H1 (cell line): ENCODE results near the gene RERG. TPM values are rescaled to one million over a fixed set of nuclear protein-coding genes. Genes with fewer than 3 reads are reported as not detected.

Experiments
- BACH1 ChIP-seq: IDR thresholded peaks from 2 replicates; pipeline ENCODE4 v1.6.1; 2012; ENCODE audit warnings: low read length, improper control_type of control experiment
- BCL11A ChIP-seq, 2 experiments: IDR thresholded peaks; one replicate each; pipeline ENCODE4 v1.6.1; 2011; ENCODE audit warnings: low read depth in 2 of 2, low read length in 2 of 2, mild to moderate bottlenecking in 2 of 2
- CTCF ChIP-seq, 3 experiments: IDR thresholded peaks; 1 replicate in 2 of 3; 2 replicates in 1 of 3; pipeline versions ENCODE4 v1.5.1 to v1.6.1; 2011; ENCODE audit warnings: low read length in 3 of 3, mild to moderate bottlenecking in 3 of 3, inconsistent platforms in 2 of 3, low read depth in 1 of 3, moderate library complexity in 1 of 3; ENCODE audit not compliant: insufficient read depth in 1 of 3; ENCODE audit errors: control extremely low read depth in 1 of 3
- POLR2AphosphoS5 ChIP-seq: IDR thresholded peaks from 2 replicates; pipeline ENCODE4 v1.6.1; 2011; ENCODE audit warnings: low read depth, low read length
- SIN3A ChIP-seq, 2 experiments: IDR thresholded peaks in 1 of 2; conservative IDR thresholded peaks in 1 of 2; 2 replicates each; pipeline ENCODE4 v1.6.1; 2011 to 2012; ENCODE audit warnings: low read length in 2 of 2, improper control_type of control experiment in 1 of 2, low read depth in 1 of 2, mild to moderate bottlenecking in 1 of 2
- SIX5 ChIP-seq: IDR thresholded peaks from 2 replicates; pipeline ENCODE4 v1.6.1; 2011; ENCODE audit warnings: mild to moderate bottlenecking, low read depth, low read length
- polyA plus RNA-seq, 7 experiments: library from polyadenylated mRNA; depleted of rRNA in 3 of 7; stranded (reverse) in 5 of 7; unstranded in 2 of 7; fragments of >200 nt in 5 of 7; fragments of 200-250 nt in 2 of 7; gene quantifications; 1 replicate in 5 of 7; 2 replicates in 1 of 7; 4 replicates in 1 of 7; pipeline versions ENCODE4 v1.2.1 to v1.2.3, GENCODE V29; 2011 to 2013; ENCODE audit warnings: missing spikeins in 2 of 7, mixed read lengths in 2 of 7
- total RNA-seq: library from RNA; stranded (reverse); fragmentation: NEBNext Ultra II Directional; extraction: Animal tissue kit (Norgen Biotek cat#: 25700); gene quantifications from 2 replicates; pipeline ENCODE4 v1.2.1, GENCODE V29; 2021
- TF ChIP-seq, protein P1 (sequence below): fragments of 300-600 bp; sonication (generic); IDR thresholded peaks from 2 replicates; pipeline ENCODE4 v1.7.1; 2012; ENCODE audit warnings: low read length, moderate library complexity, mild to moderate bottlenecking, inconsistent platforms; ENCODE audit not compliant: insufficient replicate concordance

The RERG gene
- total and polyA plus RNA-seq, 2 of the 8 experiments (the other 6 are each of a cell fraction or from before 2014, with no cell fraction given) = 0.12 to 0.86 TPM

GRCh38 chr12:15130541-15130940, 90.7 kb downstream of the RERG start (continued):
- TF ChIP-seq, protein P1, sequence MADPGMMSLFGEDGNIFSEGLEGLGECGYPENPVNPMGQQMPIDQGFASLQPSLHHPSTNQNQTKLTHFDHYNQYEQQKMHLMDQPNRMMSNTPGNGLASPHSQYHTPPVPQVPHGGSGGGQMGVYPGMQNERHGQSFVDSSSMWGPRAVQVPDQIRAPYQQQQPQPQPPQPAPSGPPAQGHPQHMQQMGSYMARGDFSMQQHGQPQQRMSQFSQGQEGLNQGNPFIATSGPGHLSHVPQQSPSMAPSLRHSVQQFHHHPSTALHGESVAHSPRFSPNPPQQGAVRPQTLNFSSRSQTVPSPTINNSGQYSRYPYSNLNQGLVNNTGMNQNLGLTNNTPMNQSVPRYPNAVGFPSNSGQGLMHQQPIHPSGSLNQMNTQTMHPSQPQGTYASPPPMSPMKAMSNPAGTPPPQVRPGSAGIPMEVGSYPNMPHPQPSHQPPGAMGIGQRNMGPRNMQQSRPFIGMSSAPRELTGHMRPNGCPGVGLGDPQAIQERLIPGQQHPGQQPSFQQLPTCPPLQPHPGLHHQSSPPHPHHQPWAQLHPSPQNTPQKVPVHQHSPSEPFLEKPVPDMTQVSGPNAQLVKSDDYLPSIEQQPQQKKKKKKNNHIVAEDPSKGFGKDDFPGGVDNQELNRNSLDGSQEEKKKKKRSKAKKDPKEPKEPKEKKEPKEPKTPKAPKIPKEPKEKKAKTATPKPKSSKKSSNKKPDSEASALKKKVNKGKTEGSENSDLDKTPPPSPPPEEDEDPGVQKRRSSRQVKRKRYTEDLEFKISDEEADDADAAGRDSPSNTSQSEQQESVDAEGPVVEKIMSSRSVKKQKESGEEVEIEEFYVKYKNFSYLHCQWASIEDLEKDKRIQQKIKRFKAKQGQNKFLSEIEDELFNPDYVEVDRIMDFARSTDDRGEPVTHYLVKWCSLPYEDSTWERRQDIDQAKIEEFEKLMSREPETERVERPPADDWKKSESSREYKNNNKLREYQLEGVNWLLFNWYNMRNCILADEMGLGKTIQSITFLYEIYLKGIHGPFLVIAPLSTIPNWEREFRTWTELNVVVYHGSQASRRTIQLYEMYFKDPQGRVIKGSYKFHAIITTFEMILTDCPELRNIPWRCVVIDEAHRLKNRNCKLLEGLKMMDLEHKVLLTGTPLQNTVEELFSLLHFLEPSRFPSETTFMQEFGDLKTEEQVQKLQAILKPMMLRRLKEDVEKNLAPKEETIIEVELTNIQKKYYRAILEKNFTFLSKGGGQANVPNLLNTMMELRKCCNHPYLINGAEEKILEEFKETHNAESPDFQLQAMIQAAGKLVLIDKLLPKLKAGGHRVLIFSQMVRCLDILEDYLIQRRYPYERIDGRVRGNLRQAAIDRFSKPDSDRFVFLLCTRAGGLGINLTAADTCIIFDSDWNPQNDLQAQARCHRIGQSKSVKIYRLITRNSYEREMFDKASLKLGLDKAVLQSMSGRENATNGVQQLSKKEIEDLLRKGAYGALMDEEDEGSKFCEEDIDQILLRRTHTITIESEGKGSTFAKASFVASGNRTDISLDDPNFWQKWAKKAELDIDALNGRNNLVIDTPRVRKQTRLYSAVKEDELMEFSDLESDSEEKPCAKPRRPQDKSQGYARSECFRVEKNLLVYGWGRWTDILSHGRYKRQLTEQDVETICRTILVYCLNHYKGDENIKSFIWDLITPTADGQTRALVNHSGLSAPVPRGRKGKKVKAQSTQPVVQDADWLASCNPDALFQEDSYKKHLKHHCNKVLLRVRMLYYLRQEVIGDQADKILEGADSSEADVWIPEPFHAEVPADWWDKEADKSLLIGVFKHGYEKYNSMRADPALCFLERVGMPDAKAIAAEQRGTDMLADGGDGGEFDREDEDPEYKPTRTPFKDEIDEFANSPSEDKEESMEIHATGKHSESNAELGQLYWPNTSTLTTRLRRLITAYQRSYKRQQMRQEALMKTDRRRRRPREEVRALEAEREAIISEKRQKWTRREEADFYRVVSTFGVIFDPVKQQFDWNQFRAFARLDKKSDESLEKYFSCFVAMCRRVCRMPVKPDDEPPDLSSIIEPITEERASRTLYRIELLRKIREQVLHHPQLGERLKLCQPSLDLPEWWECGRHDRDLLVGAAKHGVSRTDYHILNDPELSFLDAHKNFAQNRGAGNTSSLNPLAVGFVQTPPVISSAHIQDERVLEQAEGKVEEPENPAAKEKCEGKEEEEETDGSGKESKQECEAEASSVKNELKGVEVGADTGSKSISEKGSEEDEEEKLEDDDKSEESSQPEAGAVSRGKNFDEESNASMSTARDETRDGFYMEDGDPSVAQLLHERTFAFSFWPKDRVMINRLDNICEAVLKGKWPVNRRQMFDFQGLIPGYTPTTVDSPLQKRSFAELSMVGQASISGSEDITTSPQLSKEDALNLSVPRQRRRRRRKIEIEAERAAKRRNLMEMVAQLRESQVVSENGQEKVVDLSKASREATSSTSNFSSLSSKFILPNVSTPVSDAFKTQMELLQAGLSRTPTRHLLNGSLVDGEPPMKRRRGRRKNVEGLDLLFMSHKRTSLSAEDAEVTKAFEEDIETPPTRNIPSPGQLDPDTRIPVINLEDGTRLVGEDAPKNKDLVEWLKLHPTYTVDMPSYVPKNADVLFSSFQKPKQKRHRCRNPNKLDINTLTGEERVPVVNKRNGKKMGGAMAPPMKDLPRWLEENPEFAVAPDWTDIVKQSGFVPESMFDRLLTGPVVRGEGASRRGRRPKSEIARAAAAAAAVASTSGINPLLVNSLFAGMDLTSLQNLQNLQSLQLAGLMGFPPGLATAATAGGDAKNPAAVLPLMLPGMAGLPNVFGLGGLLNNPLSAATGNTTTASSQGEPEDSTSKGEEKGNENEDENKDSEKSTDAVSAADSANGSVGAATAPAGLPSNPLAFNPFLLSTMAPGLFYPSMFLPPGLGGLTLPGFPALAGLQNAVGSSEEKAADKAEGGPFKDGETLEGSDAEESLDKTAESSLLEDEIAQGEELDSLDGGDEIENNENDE = no peak
- TF ChIP-seq BACH1 (no peak), CTCF (IDR thresholded peaks at IDR 0.05; ENCODE audit: control extremely low read depth in 1 of 3, insufficient read depth in 1 of 3, low read depth in 1 of 3, low read length in 3 of 3) (no peak), BCL11A (IDR thresholded peaks at IDR 0.05; ENCODE audit: low read depth in 2 of 2, low read length in 2 of 2) (no peak), SIX5 (no peak), POLR2AphosphoS5 (no peak), SIN3A (conservative IDR thresholded peaks at IDR 0.05 in 1 of 2, IDR thresholded peaks at IDR 0.05 in 1 of 2; ENCODE audit: low read depth in 1 of 2, low read length in 2 of 2) (no peak)
- TF ChIP-seq, all 59 proteins: peak for 0
